Stimulated activated CD4-positive, alpha-beta T cell treated with anti-CD3 and anti-CD28 coated beads, TNF-alpha, amount 100 ng/mL, for 4 hours (primary cell): Measurements from ENCODE around the gene ABTB2.

Experiments
- DNase-seq, 3 experiments: peaks; one replicate each; pipeline ENCODE4 v3.0.0-alpha.2; 2020; ENCODE audit warnings: low read depth in 3 of 3

The ABTB2 gene

DNA sequence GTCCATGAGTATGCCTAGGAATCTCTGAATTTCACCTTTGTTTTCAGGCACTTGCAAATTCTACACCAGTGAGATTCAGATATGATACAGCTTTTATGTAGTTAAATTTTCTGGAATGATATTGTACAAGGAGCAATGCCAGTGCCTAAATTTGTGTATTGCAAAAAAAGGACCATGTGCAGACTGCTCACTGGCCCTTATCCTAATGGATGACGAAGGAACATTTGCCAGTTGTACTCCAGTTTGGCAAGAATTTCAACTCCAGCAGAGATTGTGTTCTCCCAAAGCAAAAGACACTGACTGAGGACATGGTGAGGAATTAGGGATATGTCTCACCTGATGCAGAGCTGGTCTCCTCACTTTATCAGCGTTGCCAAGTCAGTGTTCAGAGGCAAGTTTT lies 243.8 kb downstream of the ABTB2 start:
- no peak for DNase-seq

- DNase-seq: no peak
Measured at GRCh38 chr11:34111722-34112270, 246.0 kb downstream of the ABTB2 start.

- no peak for DNase-seq
Measured at GRCh38 chr11:34105957-34106504, 251.8 kb downstream of the ABTB2 start.

DNA sequence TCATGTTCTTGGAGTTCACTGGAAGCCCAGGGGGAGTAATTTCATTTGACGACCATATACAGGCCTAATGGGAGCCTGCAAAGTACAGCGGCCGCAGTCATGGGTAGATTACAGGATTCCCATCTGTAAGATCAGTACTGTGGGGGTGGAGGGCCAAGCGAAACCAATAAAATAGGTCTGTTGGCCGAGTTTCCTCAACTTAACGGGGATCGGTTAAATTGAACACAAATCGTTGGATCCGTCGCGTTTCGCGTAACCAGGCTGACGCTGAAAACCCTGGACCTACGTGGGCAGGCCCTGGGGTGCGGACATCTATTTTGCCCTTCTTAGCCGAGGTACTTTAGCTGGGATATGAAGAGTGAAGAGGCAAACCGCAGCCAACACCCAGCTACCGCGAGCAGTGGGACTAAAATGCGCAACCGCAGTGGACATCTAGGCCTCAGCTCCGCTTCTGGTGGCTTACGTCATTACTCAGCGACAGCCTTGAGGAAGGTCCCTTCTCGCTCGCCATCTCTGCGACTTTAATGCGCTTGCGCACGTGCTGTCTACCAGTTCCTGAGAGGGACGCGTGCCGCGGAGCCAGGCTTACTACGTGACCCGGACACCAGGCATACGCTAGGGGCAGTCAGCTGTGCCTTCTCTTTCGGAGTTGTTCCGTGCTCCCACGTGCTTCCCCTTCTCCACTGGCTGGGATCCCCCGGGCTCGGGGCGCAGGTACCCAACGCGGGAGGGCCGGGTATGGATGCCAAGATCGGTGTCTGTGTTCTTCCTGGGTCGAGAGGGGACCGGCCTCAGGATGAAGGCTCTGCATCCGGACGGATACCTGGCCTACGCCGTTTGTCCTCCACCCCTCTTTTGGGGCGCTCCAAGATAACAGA lies 252.5 kb downstream of the ABTB2 start, which contains the start of gene NAT10:
NAT10 (plus strand) TSS at position 551 of the 878 bp plus-strand sequence. CDS start 2,597 bp downstream, outside the sequence.
- peak; percentile 88 to 96 (median 94) for DNase-seq

DNA sequence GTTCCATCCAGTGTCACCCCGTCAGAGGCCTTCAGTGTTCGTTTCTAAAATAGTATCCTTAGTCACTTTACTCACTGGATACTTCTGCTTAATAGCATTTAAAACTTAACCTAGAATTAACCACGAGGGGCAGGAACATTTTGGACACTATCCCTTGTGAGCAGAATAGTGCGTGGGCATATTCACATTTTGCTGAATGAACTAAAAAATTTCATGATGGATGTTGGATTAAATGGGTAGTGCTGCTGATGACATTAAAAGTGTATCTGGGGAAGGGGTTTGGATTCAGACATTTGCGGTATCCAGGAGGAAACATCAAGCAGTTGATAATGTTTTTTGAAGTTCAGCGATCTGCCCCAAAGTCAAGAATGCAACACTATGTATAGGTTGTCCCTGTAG lies 253.1 kb downstream of the ABTB2 start:
- DNase-seq: no peak
